Measurements from ENCODE around the gene OSBPL5.

Gene OSBPL5

GRCh38 chr11:3104961-3105790 is 59.9 kb downstream of the OSBPL5 start:
- no peak for DNase-seq (ENCODE audit: low read depth in 2 of 2, low spot score in 1 of 2)

- no peak for DNase-seq (ENCODE audit: low read depth in 2 of 2, low spot score in 1 of 2)
Measured at GRCh38 chr11:3104051-3104714, 60.9 kb downstream of the OSBPL5 start.

- no peak for DNase-seq (ENCODE audit: low read depth in 2 of 2, low spot score in 1 of 2)
Measured at GRCh38 chr11:3103076-3103475, 62.0 kb downstream of the OSBPL5 start.

- DNase-seq (ENCODE audit: low read depth in 2 of 2, low spot score in 1 of 2): no peak
Measured at GRCh38 chr11:3102641-3102921, 62.5 kb downstream of the OSBPL5 start.

GRCh38 chr11:3101921-3102640 is 63.0 kb downstream of the OSBPL5 start:
- no peak for DNase-seq (ENCODE audit: low read depth in 2 of 2, low spot score in 1 of 2)

- no peak for DNase-seq (ENCODE audit: low read depth in 2 of 2, low spot score in 1 of 2)
Measured at GRCh38 chr11:3099178-3099577, 65.9 kb downstream of the OSBPL5 start.

- no peak for DNase-seq (ENCODE audit: low read depth in 2 of 2, low spot score in 1 of 2)
Measured at GRCh38 chr11:3096909-3097530, 68.1 kb downstream of the OSBPL5 start.

- DNase-seq (ENCODE audit: low read depth in 2 of 2, low spot score in 1 of 2): no peak
Measured at GRCh38 chr11:3095712-3096361, 69.3 kb downstream of the OSBPL5 start.

GRCh38 chr11:3094223-3094824 is 70.8 kb downstream of the OSBPL5 start:
- no peak for DNase-seq (ENCODE audit: low read depth in 2 of 2, low spot score in 1 of 2)

- DNase-seq (ENCODE audit: low read depth in 2 of 2, low spot score in 1 of 2): no peak
Measured at GRCh38 chr11:3093281-3094191, 71.6 kb downstream of the OSBPL5 start.

GRCh38 chr11:3092603-3093141 is 72.4 kb downstream of the OSBPL5 start:
- no peak for DNase-seq (ENCODE audit: low read depth in 2 of 2, low spot score in 1 of 2)

GRCh38 chr11:3091846-3092602 is 73.1 kb downstream of the OSBPL5 start:
- DNase-seq (ENCODE audit: low read depth in 2 of 2, low spot score in 1 of 2): peak; percentile 41 to 43

- no peak for DNase-seq (ENCODE audit: low read depth in 2 of 2, low spot score in 1 of 2)
Measured at GRCh38 chr11:3091081-3091845, 73.8 kb downstream of the OSBPL5 start.

- DNase-seq (ENCODE audit: low read depth in 2 of 2, low spot score in 1 of 2): no peak
Measured at GRCh38 chr11:3090096-3090901, 74.8 kb downstream of the OSBPL5 start.

GRCh38 chr11:3089236-3090061 is 75.7 kb downstream of the OSBPL5 start:
- no peak for DNase-seq (ENCODE audit: low read depth in 2 of 2, low spot score in 1 of 2)

- no peak for DNase-seq (ENCODE audit: low read depth in 2 of 2, low spot score in 1 of 2)
Measured at GRCh38 chr11:3088806-3089205, 76.3 kb downstream of the OSBPL5 start.

Measured in stimulated activated CD8-positive, alpha-beta memory T cell treated with anti-CD3 and anti-CD28 coated beads, Interleukin-4, amount 100 ng/mL, for 4 hours (primary cell).